Activated T-helper 1 cell treated with anti-CD3 and anti-CD28 coated beads, Interleukin-12 subunit alpha, Interleukin-12 subunit beta, Interleukin-2, Interleukin-4 antibody, amounts not matched to agents 30 ng/mL and 10 ng/mL and 1 ng/mL, durations not matched to agents 14 hours and 24 hours and 36 hours (primary cell): Measurements from ENCODE around the gene C15orf62. TPM values are rescaled to one million over a fixed set of nuclear protein-coding genes. Genes with fewer than 3 reads are reported as not detected.
A peak's percentile ranks its signal among the peaks of the same experiment; 100 is the strongest.

Experiments used
- DNase-seq: peaks from one replicate; pipeline ENCODE4 v3.0.0; 2021; ENCODE audit warnings: low spot score
- H3K27ac Mint-ChIP-seq: one replicate; pipeline ENCODE4 v1.8.0; 2021; ENCODE audit warnings: mild to moderate bottlenecking, mixed read lengths
- H3K27me3 Mint-ChIP-seq: one replicate; pipeline ENCODE4 v1.8.0; 2022; ENCODE audit warnings: mild to moderate bottlenecking, moderate library complexity, mixed read lengths; ENCODE audit not compliant: insufficient read depth
- H3K36me3 Mint-ChIP-seq: one replicate; pipeline ENCODE4 v1.8.0; 2021; ENCODE audit warnings: low read depth, mixed read lengths
- H3K4me1 Mint-ChIP-seq: one replicate; pipeline ENCODE4 v1.8.0; 2021; ENCODE audit warnings: low read depth, mixed read lengths
- H3K4me3 Mint-ChIP-seq: one replicate; pipeline ENCODE4 v1.8.0; 2021; ENCODE audit warnings: mild to moderate bottlenecking, moderate library complexity, mixed read lengths
- H3K9me3 Mint-ChIP-seq: one replicate; pipeline ENCODE4 v1.8.0; 2021; ENCODE audit warnings: mixed read lengths
- intact Hi-C: fragments of 100-400 bp; cut with micrococcal nuclease; formaldehyde crosslinking; loops from one replicate; pipeline ENCODE4 v1.15.1; 2024
- total RNA-seq: library from RNA; stranded (reverse); gene quantifications from 2 replicates; pipeline ENCODE4 v1.2.3, GENCODE V29; 2022

Gene C15orf62
- total RNA-seq, 1 donor from 2014 or later = 0.36 TPM

DNA sequence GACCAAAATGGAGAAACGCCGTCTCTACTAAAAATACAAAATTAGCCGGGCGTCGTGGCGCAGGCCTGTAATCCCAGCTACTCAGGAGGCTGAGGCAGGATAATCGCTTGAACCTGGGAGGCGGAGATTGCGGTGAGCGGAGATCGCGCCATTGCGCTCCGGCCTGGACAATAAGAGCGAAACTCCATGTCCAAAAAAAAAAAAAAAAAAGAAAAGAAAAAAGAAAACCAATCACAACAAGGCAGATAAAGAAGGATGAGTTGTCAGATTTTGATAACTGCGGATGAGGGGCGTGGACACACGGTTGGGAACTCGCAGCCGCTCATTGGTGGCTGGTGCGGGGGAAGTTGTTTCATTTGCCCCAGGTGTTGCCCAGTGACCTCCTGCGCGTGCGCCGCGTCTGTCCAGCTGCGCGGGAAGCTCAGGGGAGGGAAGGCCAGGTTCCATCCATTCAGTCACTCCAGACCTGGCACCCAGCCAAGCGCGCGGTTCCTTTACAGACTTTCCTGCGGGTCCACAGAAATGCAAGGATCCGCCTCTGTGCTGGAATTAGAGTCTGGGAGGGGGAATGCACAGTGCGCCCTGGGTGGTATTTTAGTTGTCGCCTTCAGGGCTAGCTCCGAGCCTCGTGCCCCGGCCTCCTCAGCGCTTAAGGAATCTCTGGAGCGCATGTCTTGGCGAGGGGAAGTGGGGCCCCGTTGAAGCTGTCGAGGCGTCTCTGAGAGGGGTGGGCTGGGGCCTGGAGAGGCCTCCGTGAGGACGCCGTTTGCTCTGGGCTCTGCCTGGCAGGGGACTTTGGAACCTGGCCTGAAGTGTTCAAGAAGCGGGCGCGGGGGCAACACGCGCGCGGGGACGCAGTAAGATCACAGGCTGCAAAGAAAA lies 6.6 kb upstream of the C15orf62 start:
- Mint-ChIP-seq H3K9me3 (no peaks in the 10 kb centered on the region), H3K36me3 (peaks cover 3% of the 10 kb centered on the region), H3K27me3 (peaks cover 2% of the 10 kb centered on the region), H3K27ac (peak overlapping the region; percentile 87), H3K4me1 (peaks cover 16% of the 10 kb centered on the region), H3K4me3 (peak overlapping the region; percentile 81)
- intact Hi-C loops = no loop called here
- no peak for DNase-seq

DNA sequence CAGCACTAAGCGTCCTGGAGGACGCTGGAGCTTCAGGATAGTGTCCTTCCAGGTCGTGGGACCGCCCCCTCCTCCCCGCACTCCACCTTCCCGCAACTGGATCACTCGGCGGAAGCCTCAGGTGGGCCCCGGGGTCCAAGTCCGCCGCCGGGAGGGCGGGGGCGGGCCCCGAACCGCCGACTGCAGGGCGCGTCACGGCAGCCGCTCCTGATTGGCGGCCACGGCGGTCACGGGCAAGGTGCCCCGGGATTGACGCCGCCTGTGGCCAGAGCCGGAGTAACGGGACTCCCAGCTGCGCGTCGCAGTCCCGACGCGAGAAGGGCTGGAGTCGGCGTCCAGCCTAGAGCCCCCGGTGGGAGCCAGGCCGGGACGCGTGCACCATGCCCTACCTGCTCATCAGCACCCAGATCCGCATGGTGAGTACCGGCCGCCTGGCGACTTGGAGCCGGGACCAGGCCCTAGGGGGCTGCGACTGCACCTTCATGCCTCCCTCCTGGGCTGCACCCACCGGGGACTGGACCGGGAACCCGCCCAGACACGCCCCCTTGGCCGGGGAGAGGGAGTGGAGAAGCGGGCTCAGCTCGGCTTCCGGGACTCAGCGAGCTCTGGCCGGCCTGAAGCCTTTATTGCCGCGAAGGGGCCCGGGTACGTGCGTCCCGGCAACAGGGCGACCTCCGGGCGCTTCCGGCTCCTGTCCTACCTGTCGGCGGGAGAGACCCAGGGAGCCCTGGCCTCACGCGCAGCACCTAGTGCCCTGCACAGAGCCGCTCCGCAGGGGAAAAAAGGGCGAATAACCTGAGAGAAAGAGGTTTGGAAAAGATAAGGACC lies 5.8 kb upstream of the C15orf62 start, which contains the start of gene GCHFR:
TSS of gene GCHFR (plus strand) at position 268 of the 828 bp plus-strand sequence. CDS start at position 381, 113 bp downstream.
- Mint-ChIP-seq H3K4me1 (peaks cover 21% of the 10 kb centered on the region), H3K4me3 (peak within 1 kb of the TSS; percentile 81), H3K36me3 (peaks cover 3% of the 10 kb centered on the region), H3K27ac (peak within 1 kb of the TSS; percentile 87), H3K9me3 (no peaks in the 10 kb centered on the region), H3K27me3 (peaks cover 2% of the 10 kb centered on the region)
- peak; percentile 73 for DNase-seq
- intact Hi-C loops = loop anchor here (1.0 to 2.0 kb wide), 5 partner anchors 9 to 131 kb away; partner anchors contain the start of genes RAD51, RMDN3 and VPS18

DNA sequence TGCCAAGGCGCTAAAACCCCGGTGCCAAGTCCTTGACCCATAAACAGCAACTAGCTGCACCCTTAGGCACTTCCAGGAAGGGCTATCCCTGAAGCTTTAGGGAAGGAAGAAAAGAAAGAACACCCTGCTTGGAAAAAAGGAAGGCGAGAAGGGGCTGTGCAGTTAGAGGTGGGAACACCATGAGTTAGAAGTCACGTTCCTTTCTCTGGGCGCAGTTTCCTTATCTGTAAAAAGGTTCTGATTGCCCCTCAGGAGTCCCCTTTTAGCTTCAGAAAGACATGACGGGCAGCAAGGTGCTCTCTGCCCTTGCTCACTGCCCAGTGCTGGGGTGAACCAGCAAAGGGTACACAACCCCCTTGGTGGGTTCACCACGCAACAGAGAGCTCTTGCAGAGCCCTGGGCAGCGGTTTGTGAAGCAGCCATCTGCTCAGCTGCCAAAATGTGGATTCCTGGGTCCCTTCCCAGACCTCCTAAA lies 5.1 kb upstream of the C15orf62 start:
- no peak for DNase-seq
- Mint-ChIP-seq H3K27ac (peak overlapping the region; percentile 83), H3K36me3 (peaks cover 3% of the 10 kb centered on the region), H3K4me3 (peak overlapping the region; percentile 81), H3K4me1 (peaks cover 26% of the 10 kb centered on the region), H3K27me3 (peaks cover 2% of the 10 kb centered on the region), H3K9me3 (no peaks in the 10 kb centered on the region)
- intact Hi-C loops = loop anchor here (1.0 to 2.0 kb wide), 6 partner anchors 9 to 130 kb away; partner anchors contain the start of genes DNAJC17, RAD51, RMDN3 and VPS18

DNA sequence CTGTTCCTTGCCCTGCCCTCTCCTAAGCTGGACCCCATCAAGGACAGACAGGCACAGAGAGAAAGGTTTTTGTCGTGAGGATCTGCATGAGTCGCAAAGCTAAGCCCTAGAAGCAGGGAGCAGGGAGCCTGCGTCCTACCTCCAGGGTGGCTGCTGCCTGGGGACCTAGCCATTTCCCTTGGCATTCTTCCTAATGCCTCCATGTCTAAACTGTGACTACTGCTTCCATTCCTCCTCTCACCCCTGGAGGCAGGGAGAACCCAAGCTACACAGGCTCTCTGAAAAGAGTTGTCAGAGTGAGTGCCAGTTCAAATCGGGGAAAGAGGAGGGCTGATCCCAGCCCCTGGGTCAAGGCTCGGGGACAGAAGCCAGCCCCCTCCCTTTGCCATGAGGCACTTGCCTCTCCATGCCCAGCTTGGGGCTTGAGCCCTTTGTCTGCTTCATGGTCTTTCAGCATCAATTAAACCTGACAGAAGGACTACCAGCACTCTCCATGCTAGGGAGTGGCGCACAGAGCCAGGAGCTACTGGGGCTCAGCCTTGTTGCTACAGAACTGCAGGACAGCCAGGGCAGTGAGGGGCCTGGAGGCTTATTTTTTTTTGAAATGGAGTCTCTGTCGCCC lies 3.5 kb upstream of the C15orf62 start:
- peaks cover 34% of the 10 kb centered on the region for H3K4me1 Mint-ChIP-seq
- no peak for DNase-seq
- H3K27me3 Mint-ChIP-seq = no peaks in the 10 kb centered on the region
- intact Hi-C loops = no loop called here
- H3K27ac Mint-ChIP-seq = no peak overlapping the region
- no peaks in the 10 kb centered on the region for H3K9me3 Mint-ChIP-seq
- H3K36me3 Mint-ChIP-seq = peaks cover 9% of the 10 kb centered on the region
- peak overlapping the region; percentile 7 for H3K4me3 Mint-ChIP-seq

DNA sequence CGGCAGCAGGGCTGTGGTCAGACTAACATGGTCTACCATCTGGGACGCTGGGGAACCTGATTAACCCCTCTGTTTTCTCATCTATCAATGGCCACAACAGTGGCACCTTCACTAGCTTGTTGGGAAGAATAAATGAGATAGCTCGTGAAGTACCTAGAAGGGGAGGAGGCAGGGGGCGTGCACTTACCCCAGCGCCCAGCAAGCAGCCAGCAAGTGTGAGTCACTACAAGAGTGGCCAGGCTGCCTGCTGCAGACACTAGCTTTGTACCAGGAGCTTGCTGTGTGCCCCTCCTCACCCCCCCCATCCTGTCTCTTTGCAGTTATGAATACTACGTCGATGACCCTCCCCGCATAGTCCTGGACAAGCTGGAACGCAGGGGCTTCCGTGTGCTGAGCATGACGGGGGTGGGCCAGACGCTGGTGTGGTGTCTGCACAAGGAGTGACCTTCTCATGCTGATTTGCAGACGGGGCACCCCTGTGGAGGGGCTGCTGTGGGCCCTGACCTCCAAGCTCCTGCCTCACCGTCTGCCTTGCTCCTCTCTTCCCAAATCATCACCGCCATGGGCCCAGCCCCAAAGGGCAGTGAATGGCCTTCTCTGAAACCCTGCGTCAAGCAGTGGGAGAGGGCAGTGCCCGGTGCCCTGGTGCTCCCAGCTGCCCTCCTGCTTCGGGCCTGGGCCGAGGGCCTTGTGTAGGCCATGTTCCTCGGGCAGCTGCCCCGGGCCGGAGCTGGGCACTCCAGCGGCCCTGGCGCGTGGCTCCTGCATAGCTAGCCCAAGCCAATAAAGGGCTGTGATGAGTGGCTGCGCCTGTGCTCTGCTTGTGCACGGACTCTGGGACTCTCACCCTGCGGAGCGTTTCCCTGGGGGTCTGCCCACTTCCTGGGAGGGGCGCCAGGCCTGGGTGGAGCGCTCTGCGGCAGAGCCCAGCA lies 2.6 kb upstream of the C15orf62 start:
- intact Hi-C loops = no loop called here
- H3K27me3 Mint-ChIP-seq = no peaks in the 10 kb centered on the region
- H3K4me3 Mint-ChIP-seq = no peak overlapping the region
- peaks cover 34% of the 10 kb centered on the region for H3K4me1 Mint-ChIP-seq
- DNase-seq = no peak
- peaks cover 11% of the 10 kb centered on the region for H3K36me3 Mint-ChIP-seq
- H3K27ac Mint-ChIP-seq = no peak overlapping the region
- H3K9me3 Mint-ChIP-seq = no peaks in the 10 kb centered on the region

DNA sequence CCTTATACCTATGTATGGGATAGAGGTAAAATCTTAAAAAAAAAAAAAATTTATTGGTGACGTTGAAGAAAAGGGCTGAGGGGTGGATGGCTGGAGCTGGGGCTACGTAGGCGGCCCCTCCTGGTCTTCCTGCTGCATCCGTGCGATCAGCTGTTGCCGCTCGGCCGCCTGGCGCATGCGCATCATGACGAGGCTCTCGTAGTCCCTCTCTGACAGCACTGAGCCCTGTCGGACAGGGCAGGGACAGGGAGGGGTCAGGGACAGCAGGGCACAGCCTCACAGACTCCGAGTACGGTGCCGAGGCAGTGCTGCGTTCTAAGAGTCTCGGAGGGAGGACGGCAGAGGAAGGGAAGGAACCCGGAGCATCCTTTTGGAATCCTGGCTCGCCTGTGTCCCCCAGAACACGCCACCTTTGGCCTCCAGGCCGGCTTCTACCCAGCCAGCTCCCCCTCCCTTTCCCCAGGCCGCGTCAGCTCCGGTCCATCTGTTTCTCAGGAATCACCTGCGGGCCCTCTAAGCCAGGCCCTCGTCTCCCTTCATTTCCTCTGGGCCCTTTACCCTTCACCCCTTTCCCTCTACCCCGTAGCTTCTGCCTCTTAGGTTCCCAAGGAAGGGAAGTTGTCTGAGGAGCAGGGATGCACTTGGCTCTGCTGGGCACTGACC lies 1.8 kb upstream of the C15orf62 start:
- Mint-ChIP-seq H3K4me1 (peaks cover 34% of the 10 kb centered on the region), H3K27ac (no peak overlapping the region), H3K36me3 (peaks cover 12% of the 10 kb centered on the region), H3K4me3 (no peak overlapping the region), H3K27me3 (no peaks in the 10 kb centered on the region), H3K9me3 (no peaks in the 10 kb centered on the region)
- intact Hi-C loops = no loop called here
- no peak for DNase-seq

DNA sequence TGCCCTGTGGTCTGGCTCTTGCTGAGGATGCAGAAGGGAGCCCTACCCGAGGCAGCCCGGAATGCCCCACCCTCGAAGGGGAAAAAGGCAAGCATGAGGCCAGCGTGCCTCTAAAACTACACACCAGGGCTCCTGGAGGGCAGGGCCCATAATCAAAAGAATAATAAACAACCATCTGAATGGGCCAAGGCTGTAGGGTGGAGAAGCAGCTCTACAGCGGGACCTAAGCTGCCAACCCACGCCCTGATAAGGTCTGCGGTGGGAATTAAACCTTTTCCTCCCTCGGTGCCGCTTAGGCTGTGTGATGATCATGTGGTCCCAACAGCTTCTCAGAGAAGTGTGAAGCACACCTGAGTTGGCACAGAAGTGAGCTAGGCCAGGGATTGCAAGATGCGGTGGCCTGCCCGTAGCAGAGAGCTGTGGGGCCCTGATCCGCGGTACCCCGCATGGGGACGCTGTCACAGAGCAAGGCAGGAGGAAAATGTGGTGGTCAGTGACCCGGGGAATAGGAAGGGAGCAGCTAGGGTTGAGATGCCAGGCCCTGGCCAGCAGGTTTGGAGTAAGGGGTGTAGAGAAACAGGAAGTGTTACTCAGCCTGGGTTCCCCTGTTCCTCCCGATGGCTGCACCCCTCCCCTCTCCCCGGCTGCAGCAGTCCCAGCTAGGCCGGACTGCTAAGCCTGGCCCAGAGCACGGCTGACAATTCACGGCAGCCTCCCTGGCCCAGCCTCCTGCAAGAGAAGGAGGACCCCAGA lies 1.1 kb upstream of the C15orf62 start:
- H3K27ac Mint-ChIP-seq = peak overlapping the region; percentile 81
- peaks cover 15% of the 10 kb centered on the region for H3K36me3 Mint-ChIP-seq
- peaks cover 34% of the 10 kb centered on the region for H3K4me1 Mint-ChIP-seq
- intact Hi-C loops = no loop called here
- no peaks in the 10 kb centered on the region for H3K9me3 Mint-ChIP-seq
- no peak overlapping the region for H3K4me3 Mint-ChIP-seq
- no peaks in the 10 kb centered on the region for H3K27me3 Mint-ChIP-seq
- no peak for DNase-seq

DNA sequence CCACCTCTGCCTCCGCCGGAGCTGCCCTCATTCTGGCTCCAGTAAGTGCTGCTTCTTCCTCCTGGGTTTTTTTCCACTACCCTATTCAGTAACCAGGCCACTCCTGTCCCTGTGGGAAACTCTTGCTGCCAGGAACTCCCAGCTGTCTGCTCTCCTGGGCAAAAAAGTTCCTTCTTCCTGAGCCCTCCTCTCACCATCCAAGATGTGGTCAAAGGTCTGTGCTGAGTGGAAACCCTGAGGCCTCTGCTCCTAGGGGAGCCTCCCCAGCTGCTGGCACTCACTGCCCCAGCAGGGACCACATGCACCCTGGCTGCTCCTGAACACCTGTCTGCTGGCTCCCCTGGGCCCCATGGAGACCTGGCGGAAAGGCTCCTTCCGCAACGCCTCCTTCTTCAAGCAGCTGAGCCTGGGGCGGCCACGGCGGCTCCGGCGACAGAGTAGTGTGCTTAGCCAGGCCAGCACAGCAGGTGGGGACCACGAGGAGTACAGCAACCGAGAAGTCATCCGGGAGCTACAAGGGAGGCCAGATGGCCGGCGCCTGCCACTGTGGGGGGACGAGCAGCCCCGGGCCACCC lies 454 bp downstream of the C15orf62 start:
- H3K9me3 Mint-ChIP-seq = no peaks in the 10 kb centered on the region
- peak overlapping the region; percentile 81 for H3K27ac Mint-ChIP-seq
- DNase-seq = no peak
- H3K36me3 Mint-ChIP-seq = peaks cover 13% of the 10 kb centered on the region
- no peaks in the 10 kb centered on the region for H3K27me3 Mint-ChIP-seq
- H3K4me3 Mint-ChIP-seq = no peak overlapping the region
- peaks cover 24% of the 10 kb centered on the region for H3K4me1 Mint-ChIP-seq
- intact Hi-C loops = no loop called here

DNA sequence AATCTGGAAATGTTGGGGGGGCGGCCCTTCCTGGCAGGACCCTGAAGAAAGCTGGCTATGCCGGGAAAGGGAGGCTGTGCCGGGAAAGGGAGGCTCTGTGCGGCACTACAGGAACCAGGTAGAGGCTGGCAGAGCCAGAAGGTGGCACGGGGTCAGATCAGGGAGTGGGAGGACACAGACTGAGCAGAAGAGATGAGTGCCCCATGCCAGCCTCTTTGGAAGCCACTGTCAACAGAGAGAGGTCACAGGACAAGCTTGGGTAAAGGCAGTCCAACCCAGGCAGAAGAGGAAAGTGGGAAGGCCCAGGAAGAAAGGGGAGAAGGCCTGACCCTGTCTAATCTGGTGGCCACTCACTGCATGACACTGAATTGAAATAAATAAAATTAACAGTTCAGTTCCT lies 1.5 kb downstream of the C15orf62 start:
- H3K27me3 Mint-ChIP-seq = no peaks in the 10 kb centered on the region
- peaks cover 12% of the 10 kb centered on the region for H3K36me3 Mint-ChIP-seq
- intact Hi-C loops = no loop called here
- DNase-seq = no peak
- no peaks in the 10 kb centered on the region for H3K9me3 Mint-ChIP-seq
- H3K4me1 Mint-ChIP-seq = peaks cover 18% of the 10 kb centered on the region
- no peak overlapping the region for H3K27ac Mint-ChIP-seq
- H3K4me3 Mint-ChIP-seq = no peak overlapping the region

DNA sequence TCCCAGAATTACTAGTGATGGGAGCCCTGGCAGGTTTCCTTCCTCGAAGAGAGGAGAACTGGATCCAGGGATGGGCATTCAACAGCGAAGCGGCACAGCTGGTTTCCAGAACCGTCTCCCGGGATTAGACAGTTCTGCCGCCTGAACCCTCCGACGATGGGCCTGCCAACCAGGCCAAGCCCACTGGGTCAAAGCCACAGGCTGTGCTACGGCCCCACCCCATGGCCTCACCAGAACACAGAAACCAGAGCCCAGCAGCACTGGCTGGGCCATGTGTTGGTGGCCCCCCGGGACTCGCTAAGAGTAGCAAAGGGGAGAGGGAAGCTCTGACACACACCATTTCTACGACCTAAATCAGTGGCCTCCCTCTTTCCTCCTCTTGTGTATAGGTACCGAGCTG lies 2.2 kb downstream of the C15orf62 start:
- Mint-ChIP-seq H3K9me3 (no peaks in the 10 kb centered on the region), H3K27ac (no peak overlapping the region), H3K36me3 (peaks cover 18% of the 10 kb centered on the region), H3K4me3 (no peak overlapping the region), H3K4me1 (peaks cover 25% of the 10 kb centered on the region), H3K27me3 (no peaks in the 10 kb centered on the region)
- no peak for DNase-seq
- intact Hi-C loops = no loop called here

DNA sequence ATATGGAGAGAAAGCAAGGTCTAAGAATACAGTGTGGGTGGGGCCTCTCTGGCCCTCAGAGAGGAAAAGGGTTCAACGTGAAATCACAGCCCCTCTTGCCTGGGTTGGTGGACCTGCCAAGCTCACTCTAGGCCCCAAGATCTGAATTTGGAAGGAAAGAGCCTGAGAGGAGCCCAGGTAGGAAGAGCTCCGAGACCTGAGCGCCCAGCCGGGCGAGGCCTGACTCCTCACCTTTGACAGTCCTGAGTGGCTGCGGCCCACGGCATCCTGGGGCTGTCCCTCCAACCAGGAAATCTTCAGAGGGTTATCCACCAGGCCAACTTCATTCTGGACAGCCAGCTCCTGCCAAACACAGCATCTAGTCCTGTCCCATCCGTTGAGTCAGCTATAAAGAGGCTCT lies 3.7 kb downstream of the C15orf62 start:
- intact Hi-C loops = no loop called here
- H3K27me3 Mint-ChIP-seq = no peaks in the 10 kb centered on the region
- peaks cover 26% of the 10 kb centered on the region for H3K4me1 Mint-ChIP-seq
- no peak for DNase-seq
- H3K27ac Mint-ChIP-seq = no peak overlapping the region
- peaks cover 18% of the 10 kb centered on the region for H3K36me3 Mint-ChIP-seq
- H3K9me3 Mint-ChIP-seq = no peaks in the 10 kb centered on the region
- H3K4me3 Mint-ChIP-seq = no peak overlapping the region
